NCI-H526 treated with DMSO at 0.1 percent for 48 hours (cell line): ENCODE measurements around the gene RTL5.

ENCODE experiments used
- DNase-seq: peaks from one replicate; lab custom pipeline; 2025; lab: John Stamatoyannopoulos, UW

The RTL5 gene

DNA sequence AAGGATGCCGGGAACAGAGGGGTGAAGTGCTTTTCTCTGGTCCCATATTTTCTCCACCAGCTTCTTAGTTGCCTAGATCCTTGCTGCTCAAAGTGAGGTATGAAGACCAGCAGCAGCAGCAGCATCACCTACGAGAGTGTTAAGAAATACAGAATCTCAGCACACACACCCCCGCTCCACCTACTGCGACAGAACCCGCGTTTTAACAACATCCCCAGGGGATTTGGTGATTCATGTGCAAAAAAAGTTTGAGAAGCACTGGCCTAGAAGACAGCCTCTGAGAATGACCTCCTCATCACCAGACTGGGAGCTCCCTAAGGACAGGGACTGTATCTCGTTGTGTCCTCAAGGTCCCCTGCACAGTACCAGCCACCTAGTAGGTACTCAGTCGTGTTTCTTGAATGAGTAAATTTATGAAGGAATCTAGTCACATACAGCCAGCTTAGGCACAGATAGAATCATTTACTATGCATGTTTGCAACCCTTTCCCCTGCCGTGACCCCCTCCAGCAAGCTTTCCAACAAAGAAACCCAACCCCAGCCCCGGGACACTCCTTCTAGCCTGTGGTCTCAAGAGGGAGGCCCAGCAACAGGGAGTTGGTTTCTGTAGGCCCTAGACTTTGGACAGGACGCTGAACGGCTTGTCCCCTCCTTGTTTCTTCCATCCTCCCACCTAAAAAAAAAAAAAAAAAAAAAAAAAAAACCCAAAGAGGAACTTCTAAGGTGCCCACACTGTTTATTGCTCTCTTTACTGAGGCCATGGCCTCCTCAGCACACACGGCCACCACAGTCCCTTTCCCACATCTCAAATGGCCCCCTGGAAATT, 21.5 kb downstream of the RTL5 start:
- no peak for DNase-seq

DNA sequence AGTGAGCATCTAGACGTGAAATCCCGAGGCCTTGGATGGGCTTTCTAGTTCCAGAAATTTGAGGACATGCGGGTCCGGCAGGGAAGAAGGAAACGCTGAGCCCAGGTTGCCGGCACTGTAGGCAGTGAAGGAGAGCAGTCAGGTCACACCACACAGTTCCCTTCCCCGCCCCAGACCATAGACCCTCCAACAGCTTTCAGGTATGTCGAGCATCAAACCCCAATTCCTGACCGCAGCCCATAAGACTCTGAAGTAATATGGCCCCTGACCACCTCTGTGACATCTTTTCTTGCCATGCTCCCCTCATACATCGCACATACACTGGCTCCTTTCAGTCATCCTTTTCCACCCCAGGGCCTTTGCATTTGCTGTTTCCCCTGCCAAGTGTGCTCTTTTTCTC, 23.0 kb downstream of the RTL5 start:
- DNase-seq = no peak

DNA sequence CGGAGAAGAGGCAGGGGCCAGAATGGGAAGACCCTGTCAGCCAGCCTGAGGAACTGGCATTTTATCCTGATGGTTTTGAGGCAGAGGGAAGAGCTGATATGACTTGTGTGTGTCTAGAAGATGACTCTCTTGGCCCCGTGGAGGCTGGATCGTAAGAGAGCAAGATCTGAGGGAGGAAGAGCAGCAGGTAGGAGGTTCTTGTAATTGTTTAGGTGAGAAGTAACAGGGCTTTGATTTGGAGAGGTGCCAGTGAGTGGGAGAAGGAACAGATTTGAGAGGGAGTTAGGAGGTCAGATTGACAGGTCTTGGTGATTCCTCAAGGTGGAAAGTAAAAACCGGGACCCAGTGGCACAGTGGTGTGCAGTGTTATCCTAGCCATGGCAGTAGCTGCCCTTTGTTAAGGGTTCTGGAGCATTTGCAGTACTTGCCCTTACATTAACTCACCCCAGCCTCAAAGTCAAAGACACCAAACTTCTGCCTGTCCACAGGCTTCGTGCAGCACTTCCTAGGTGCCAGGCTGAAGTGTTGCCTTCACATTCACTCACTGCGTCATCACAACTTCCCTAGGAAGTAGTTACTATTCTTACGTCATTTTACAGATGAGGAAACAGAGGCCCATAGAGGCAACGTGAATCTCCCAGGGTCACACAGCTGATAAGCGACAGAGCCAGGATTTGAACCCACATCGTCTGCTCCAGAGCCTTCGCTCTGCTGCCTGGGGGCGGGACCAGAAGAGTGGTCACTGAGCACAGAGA, 23.7 kb downstream of the RTL5 start:
- no peak for DNase-seq

DNA sequence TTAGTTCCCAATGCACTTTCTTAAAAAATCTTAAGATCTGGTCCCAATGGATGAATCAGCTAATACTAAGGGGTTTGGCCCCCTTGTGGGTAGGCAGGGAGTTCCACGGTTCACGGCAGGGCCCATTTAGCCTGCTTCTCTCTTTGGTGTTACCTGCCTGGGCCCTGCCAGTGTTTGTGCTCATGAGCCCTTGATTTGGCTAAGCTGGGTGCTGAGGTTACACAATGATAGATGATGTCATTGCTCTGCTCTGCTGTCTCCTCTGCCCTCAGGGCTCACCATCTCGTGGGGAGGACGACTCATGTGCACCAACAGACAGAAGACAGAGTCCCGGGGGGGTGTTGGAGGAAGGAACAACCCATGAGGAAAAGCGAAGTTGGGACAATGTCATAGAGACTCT, 24.4 kb downstream of the RTL5 start:
- no peak for DNase-seq

DNA sequence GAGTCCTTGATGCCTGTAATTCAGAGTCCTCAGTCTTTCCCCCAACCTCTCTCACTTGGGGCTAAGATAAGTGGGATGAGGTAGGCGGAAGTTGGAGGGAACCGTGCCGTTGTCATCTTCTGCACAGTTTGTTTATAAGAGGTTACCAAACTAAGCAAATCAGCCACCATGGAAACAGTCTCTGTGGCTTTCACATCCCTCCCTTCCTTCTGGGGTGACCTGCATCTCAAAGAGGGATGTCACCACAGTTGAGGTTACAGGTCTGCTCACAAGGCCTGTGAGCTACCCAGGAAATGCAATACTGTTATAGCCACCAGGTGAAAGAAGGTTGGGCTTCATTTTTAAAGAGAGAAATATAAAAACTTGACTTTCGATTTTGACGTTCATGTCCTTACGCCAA, 26.3 kb downstream of the RTL5 start:
- no peak for DNase-seq

DNA sequence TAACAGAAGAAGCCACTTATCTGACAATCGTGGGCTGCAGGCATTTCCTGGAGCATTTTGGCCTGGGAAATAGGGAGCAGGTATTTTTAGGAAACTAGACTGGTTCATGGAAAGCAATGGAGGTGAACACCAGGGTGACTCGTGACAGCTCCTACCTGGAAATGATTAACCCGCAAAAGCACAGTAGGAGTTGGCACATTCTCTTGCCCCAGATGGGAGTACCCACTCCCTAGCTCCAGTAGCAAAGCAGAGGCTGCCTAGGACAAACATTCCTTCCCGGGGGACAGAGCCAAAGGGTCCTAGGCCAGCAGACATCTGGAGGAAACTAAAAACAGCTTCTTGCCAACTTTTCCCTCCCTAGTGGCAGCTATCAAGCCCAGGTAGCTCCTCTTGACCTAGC, 29.0 kb downstream of the RTL5 start:
- DNase-seq = no peak

DNA sequence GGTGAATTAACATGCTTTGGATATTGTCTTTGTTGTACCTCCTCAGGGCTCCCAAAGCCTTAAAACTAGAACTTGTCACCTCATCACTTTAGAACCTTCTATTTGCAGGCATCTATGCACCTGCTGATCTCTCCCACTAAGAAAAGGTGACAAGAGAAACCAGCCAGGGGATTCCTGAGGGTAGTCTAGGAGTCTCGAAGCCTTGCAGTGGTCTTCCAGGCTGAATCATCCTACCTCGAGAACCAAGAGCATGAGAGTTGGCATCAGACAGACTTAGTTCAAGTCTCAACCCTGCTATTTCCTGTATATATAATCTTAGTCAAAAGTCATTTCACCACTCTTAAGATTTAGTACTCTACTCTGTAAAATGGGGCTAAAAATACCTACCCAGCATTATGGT, 29.6 kb downstream of the RTL5 start:
- DNase-seq = no peak

DNA sequence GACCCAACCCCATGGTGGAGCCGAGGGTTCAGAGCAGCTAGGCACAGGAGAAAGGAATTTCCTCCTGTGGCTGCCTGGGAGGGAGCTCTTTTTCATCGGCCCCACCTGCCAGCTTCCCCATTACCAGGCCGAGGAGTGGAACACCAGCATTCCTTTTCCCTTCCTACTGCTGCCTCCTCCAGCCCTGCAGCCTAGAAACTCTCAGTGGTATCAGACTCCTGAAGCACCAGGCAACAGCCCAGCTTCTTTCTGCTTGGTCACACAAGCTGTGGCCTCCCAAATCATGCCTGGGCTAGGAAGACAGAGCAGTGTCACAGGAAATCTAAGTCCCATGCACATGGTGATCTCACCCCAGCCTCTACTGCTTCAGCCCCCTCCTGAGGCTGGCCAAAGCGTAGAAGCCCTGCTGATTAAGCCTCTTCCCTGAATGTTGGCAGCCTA, 30.1 kb downstream of the RTL5 start:
- DNase-seq = no peak

DNA sequence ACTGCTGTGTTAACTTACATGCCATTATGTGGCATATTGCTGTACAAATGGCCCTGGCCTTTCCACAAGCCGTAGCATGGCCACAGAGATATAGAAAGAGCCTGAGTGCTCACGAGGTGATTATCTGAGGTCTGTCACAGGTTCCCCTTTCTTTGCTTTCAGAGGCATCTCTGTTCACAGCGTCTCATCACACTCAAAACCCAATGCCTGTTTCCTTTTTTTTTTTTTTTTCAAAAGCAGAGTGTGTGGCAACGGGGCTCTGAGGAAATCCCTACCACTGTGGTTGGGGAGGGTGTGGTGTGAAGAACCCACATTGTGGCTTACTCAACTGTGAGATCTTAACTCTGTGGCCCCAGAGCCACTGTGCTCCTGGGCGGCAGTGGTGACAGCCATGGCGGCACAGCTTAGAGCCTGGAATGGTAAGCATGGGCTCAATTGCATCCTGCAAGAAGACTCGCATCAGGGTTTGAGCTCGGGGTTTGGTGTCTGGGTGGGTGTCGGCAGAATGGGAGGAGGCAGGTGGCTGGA, 30.8 kb downstream of the RTL5 start:
- DNase-seq = no peak

DNA sequence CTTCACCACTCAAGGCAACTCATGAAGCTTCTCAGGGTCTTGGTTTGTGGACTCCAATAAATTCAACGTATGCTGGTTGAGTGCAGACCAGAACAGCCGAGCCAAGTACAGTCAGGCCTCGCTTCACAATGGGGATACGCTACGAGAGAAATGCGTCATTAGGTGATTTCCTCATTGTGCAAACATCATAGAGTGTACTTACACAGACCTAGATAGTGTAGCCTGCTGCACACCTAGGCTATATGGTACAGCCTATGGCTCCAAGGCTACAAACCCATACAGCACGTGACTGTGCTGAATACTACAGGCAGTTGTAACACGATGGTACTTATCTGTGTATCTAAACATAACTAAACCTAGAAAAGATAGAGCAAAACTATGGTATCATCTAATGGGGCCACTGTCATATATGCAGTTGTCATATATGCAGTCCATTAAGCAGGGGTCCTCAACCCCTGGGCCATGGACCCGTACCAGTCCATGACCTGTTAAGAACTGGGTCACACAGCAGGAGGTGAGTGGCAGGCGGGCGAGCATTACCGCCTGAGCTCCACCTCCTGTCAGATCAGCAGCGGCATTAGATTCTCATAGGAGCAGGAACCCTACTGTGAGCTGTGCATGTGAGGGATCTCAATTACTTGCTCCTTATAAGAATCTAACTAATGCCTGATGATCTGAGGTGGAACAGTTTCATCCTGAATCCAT, 31.5 kb downstream of the RTL5 start:
- no peak for DNase-seq

DNA sequence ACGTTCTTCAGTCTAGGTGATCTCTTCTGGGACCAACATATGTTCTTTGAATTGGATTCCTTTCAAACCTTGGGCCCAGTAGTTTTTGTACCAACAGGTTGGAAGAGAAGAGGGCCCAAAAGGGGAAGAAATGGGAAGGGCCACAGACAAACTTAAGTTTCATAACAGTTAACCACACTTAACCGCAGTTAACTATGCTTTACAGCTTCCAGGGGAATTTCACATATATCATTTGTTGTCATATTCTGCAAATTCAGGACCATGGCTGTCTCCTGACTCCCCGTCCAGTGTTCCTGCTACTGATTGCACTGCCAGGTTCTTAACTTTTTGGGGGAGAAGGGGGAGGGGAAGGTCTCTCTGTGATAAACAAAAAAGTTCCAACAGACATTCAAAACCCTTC, 34.6 kb downstream of the RTL5 start:
- DNase-seq = no peak

DNA sequence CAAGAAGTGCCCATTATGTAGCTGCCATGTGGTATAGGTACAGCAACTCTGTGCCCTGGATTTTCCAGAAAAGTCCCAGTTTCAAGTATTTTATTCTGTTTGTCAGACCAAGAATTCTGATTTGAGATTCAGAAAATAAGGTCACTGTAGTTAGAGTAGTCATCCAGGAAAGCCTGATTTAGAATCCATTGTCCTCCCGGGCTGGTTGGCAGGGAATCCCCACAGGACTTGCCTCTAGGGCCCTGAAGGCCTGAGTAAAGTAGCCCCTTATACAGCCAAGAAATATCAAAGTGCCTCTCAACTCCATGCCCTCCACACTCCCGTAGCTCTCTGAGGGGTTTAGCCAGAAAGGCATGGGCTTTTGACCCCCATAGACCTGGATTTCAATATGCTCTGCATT, 36.3 kb downstream of the RTL5 start:
- no peak for DNase-seq

DNA sequence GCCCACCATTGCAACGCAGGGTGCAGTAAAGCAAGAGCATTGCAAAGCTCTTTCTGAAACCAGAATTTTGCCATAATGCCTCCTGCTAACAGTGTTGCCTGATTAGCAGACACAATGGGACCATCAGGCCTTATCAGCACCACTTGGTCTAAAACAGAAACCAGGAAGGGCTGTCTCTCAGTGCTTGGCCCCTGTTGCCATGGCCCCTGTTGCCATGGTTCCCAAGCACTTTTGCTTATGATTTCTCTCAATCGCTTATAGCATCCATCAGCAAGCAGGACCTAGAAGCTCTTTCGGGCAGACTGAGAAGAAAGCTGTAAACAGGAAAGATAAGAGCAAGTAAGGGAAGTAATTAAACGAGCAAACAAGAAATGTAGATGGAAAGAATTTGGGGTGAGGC, 36.8 kb downstream of the RTL5 start:
- no peak for DNase-seq

DNA sequence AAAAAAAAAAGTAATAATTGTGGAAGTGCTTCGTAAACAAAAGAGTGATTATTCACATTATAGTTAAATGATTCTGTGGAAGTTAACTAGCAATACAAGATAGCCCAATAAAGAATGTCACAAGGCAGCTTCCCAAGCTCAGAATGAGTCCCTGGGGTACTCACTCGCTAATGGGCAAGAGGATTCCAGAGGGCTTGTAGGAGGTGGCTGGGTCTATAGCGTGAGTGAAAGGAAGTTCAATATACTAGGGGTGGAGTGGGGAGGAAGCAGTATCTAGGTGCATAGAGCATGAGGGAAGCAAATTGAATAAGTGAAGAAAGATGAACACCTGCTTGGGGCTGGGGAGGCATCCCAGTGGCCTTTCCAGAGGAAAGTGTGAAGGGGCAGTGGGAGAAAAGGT, 42.5 kb downstream of the RTL5 start:
- no peak for DNase-seq

DNA sequence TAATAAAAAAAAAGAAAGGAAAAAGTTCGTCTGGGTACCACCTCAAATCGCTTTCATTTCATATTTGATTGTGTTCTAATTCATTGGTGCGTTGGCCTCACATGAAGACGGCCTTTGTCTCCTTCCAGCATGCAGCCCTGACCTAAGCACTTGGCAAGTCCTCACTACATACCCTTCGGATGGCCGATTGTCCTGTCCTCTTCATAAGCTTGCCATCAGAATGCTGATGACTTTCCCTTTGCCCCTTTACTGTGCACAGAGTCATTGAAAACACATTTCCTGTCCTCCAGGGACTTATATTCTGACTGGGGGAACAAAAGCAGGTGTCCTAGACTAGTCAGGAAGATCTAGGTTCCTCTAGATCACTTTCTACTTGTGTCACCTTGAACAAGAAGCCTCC, 43.0 kb downstream of the RTL5 start:
- no peak for DNase-seq

DNA sequence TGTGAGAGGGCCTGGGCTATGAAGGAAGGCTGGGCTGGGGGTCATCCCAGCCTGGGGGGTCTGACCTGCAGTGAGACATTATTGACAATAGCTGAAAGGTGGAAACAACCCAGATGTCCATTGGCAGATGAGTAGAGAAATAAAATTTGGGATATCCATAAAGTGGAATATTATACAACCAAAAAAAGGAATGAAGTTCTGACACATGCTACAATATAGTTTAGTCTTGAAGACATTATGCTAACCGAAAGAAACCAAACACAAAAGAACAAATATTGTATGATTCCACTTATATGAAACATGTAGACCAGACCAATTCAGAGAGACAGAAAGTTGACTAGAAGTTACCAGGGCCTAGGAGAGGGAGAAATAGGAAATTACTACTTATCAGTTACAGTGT, 44.7 kb downstream of the RTL5 start:
- DNase-seq = no peak

DNA sequence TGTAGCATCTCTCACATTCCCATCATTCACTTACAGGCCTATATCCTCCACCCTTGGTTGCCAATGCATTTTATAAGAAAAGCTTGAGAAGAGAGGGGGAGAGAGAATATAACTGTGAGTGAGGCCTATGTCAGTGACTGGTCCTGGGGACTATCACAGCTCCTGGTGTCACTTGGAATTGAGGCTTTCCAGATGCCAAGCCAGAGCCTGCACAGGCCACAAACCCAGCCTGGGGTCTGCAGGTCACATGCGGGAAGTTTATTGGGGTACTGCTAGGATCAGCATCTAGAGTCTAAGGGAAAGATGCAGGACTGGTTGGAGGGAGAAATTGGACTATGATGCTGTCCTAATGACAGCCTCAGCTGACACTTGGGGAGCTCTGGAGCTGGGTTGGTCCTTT, 47.6 kb downstream of the RTL5 start:
- DNase-seq = no peak

DNA sequence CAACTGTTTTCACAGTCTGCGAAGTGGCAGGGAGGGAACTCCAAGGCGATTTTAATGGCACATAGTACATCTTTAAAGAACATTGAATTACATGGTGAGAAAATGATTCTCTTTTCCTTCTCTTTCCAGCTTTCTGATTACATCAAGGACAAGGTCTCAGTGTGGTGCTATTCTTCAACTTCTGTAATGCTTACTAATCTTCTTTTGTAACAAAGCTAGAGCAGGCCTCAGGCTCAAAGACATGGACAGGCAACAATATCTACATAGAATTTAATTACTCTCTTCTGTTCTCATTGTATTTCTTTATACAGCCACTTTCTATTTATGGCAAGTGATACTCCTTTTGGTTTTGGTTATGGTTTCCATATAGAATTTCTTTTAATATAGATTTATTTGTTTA, 48.4 kb downstream of the RTL5 start:
- no peak for DNase-seq

DNA sequence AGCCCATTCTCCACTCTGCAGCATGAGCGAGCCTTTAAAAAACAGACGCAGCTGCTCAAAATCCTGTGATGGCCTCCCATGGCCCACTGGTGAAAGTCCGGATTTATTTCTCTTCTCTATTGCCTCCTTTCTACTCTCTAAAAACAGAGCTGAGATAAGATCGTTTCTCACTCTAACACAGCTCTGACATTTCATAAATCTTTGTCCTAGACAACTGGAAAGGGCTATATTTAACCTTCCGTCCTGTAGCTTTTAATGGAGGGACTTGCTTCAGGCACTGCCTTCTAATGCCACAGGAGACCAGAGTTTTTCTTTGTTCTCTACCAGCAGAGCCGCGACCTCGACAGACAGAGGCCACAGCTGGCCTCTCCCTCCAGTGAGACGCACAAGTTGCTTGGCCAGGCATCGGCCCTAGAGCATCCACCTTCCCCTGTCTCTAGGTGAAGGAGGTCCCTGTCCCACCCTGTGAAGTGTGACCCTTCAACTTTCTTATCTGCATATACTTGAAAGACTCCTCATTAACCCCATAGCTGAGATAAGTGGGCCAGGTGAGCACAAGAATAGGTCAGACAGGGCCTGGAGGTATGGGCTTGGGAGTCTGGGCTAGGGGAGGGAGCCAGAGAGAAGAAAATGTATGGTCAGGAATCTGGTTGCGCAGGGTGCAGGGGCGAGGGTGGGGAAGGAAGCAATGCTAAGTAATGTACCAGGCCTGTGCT, 50.0 kb downstream of the RTL5 start:
- DNase-seq = no peak

DNA sequence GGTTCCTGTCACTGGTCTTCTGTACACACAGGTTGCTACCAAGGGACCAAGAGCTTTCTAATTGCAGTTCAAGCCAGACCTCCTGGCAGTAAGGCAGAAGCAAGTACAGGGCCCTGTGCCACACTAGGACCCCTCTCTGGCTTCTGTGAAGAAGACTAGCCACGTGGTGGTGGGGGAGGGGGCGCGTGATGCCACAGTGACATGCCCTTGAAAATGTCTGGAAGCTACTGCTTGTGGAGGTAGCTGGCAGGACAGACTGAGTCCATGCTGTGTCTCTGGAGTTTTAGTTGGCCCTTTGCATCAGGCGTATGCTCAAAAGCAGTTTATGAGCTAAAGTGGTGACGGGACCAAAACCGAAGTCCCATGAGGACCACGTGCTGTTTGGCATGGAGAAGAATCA, 50.9 kb downstream of the RTL5 start:
- no peak for DNase-seq

DNA sequence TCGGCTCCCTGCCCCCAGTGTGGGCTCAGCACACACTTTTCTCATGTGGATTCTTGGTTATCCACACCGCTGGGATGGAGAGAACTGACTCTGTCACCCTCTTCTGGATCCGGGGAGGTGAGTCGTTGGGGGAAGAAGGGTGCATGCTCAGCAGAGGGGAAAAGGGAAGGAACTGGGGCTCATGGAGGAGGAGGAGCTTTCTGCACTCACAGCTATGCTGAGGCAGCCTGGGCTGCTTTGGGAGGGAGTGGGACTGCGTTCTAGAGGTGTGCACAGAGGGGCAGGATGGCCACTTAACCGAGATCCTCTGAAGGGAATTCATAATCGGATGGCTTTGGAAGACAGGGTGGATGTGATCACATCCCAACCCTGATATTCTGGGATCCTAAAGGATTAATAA, 51.6 kb downstream of the RTL5 start:
- no peak for DNase-seq

DNA sequence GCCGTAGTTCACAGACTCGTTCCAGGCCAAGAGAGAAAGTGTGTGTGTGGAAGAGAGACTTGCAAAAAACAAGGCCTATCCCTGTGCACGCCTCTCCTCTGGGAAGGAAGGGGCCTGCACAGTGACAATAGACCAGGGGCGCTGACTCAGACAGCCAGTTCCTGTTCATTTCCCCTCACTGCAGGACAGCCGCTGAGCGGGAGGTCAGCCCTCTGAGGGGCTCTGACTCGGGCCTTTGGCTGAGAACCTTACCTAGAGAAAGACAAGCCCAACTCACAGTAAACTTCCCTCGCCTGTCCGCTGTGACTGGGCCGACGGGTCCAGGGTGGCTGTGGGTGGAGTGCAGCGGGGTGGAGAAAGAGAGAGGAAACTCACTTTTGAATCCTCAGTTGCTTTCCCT, 52.1 kb downstream of the RTL5 start:
- DNase-seq = no peak
